Germinal center (tissue), 1 donor: ENCODE results near the gene DBH.

Experiments used
- DNase-seq: peaks from one replicate; pipeline ENCODE4 v3.0.0; 2012; ENCODE audit warnings: mixed read lengths, low spot score

The DBH gene

DNA sequence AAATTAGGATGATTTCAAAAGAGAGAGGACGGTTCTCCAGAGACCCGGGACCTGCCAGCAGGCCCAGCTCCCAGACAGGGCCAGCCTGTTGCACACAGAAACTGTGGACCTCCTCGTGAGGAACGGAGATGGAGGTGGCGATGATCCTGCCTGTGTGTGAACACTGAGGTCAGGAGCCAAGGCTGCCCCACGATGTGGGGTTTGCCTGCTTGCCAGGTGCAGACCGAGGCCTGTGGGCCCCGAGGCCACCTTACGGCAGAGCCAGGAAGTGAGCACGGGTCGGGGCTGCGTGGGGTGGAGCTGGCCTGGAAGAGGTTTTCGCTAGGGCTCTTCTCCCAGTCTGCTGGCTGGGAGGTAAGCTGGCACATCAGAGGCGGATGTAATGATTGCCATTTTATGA is 31.3 kb upstream of the DBH start:
- DNase-seq = no peak

DNA sequence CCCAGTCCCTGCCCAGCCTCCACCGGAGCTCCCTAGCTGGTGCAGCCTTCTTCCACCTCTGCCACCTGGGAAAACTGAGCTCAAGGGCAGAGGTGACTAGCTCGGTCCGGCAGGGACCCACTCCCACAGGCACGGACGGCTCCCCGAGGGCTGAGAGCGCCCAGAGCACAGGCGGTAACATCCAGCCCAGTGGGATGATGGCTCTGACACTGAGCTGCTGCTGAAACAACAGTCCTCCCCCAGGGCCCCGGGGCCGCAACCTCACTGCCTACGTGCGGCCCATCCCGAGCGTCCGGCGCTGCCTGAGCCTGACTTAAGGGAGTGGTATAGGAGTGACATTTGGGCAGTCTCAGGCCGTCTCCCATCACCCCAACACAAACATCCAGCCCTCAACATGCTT is 30.7 kb upstream of the DBH start:
- no peak for DNase-seq

DNA sequence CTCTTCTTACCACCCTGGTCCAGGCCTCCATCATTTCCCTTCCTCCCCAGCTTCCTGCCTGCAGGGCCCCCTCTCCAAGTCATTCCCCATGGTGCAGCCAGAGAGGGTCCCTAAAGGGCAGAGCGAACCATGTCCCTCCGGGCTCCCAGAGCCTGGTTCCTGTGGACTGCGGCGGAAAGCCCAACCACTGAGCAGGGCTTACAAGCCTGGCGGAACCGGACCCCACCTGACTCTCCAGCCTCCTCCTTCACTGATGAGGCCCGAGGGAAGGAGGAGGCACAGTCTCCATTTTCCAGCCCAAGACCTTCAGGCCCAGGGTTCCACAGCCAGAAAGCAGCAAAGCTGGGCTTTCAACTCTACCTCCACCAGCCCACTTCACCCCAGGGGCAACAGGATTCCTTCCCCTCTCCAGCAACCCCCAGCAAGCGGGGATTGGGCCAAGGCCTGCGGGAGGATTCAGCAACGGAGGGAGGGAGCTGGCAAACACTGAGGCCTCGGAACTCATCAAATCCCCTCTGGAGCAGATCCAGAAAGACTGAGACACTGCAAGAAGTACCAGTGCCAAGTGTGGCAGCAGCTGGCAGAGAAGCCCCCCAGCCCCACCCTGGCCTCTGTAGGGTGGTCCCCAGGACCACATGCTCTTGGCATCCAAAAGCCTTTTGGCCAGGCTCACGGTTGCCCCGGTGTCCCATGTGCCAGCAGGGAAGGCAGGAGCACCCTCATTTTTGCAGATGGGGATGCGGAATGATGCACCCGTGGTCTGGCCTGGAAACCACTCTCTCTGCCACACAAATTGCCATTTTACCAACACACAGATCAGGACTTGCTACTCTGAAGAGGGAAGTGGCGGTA is 30.1 kb upstream of the DBH start:
- no peak for DNase-seq

DNA sequence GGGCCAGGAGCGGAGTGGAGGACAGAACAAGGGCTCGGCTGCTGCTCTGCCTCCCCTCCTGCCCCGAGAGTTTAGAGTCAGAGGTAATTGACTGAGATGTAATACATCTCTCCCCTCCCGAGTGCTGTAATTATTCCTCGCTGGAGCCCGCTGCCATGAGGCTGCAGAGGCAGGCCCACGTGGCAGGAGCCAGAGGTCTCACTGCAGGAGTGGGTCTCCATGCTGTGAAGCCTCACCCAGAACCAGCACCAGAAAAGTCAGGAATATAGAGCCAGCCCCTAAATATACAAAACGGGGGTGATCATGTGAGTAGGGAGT is 29.5 kb upstream of the DBH start:
- no peak for DNase-seq

DNA sequence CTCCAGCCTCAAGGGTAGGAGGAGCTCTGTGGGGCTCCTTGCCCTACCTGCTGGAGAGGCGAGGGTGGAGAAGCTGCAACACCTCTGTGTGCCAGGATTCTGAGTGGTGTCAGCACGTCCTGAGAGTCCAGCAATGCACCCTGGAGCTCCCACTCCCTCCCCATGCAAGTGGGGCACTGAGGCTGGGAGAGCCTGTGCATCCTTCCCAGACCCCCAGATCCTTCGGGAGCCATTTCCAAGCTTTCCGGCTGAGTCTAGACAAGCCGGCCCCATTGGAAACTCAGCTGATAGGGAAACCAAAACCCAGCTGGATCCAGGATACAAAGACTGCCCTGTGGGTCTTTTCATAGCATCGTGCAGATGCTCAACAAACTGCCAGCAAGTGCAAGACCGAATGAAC is 28.8 kb upstream of the DBH start:
- DNase-seq = no peak

DNA sequence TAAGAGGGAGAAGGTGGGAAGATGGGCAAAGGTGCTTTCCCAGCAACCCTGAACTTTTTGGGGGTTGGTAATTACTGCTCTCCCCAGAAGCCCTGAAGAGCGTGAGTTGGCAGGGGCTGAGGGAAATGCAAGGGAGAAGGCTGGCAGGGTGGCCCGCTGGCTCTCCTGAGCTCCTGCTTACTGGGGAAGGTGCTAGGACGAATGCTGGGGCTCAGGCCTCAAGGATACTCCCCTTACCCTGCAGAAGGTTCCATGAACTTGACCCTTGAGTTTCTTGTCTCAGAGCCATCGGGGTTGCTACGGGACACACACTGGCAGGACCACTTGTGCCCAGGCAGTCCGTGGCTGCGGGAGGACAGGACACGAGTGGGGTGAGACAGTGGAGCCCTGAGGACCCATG is 28.2 kb upstream of the DBH start:
- DNase-seq = no peak

DNA sequence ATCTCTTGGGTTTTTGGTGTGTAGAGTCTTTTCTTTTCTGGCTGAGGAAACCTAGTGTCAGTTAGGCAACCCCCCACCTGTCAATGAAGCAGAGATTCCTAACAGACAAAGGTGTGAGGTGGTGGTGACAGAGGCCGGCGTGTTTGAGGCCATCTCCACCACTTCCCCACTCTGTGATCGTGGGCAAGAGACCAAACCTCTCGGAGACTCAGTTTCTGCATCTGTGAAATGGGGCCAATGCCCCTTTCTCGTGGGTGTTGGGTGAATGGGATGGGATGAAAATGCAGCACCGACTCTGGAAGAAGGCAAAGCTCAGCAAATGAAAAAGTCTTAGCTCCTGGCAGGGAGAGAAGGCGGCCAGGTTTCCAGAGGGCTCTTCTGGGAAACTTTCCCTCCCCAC is 27.8 kb upstream of the DBH start:
- DNase-seq = no peak

DNA sequence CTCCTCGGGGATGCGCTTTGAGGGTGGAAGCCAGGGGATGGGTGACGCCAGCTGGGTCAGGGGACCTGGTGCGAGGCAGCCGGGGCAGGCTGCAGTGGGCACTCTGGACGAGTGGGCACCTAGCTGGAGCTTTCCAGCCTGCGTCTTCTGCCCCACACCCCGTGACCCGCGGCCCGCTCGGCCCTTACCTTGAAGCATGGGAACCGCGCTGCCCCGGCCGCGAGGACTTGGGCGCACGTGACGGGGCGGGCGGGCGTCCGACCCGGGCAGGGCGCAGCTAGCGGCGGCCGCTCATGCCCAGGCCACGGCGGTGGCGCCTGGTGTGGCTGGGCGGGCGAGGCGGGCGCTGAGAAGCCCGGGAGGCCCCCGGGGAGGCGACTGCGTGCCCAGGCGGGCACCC is 27.3 kb upstream of the DBH start:
- no peak for DNase-seq

DNA sequence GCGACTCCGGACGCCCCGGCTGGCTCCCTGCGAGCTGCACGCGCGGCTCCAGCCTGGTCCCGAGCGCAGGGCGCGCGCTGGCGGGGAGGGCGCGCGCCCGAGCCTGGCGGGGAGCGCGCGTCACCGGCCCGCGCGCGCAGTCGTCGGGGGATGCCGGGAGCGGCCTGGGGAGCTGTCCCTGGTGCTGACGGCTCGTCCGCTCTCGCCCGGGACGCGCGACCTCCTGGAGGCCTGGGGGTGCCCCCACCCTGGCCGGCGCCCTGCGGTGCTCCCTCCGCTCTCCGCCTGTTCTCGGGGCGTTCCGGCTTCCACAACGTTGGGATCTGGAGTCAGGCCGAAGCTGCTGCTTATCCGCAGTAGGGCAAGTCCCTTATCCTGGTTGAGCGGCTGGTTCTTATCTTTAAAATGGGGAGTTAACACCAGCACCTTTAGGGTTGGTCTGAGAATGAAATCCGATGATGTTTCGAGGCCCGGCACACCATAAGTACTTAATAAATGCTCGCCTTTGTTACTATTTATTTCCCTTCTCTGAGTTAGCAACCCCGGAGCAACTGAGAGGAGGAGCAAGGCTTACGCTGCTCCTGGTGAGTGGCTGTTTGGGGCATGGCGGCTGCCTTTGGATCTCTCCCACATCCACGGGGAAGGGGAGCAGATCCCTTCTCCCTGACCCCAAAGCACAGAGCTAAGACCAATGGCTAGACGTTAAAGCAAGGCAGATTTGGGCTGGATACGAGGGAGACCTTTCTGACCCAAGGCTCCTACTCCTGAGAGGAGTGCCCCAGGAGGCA is 26.7 kb upstream of the DBH start, which contains the start of gene FAM163B:
TSS of gene FAM163B (minus strand) at position 79 of the 788 bp plus-strand sequence. CDS start 29,166 bp downstream, outside the sequence.
- no peak for DNase-seq

DNA sequence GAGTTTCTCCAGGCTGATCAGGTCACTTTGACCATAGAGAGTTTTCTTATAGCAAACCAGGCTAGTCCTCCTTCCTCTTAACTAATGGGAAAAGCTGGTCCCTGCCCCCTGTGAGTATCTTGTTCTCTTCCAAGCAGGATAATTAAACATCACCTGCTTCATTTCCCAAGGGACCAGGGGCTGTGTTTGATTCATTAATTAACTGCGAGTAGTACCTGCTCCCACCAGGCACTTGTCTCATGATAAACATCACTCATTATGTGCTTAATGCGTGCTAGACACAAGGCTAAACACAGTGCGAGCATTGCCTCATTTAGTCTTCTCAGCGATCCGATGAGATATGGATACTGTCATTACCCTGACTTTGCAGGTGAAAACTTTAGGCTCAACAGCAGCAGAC is 25.3 kb upstream of the DBH start:
- DNase-seq = no peak

DNA sequence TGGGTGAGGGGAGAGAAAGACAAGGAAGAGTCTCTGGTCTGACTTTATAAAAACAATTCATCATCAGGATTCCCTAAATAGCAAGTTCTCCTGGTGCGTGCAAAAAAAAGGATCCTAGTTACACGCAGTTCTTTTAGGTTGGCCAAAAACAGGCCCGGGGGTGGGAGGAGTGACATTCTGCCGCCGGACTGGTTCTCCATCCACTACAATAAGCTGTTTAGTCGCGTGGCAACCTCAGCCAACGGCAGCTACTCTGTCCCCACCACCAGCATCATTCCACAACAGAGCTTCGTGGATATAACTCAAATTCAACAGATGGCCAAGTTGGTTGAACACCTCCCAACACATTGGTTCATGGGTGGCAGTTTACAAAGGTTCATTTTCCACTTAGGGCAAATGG is 24.1 kb upstream of the DBH start:
- no peak for DNase-seq

DNA sequence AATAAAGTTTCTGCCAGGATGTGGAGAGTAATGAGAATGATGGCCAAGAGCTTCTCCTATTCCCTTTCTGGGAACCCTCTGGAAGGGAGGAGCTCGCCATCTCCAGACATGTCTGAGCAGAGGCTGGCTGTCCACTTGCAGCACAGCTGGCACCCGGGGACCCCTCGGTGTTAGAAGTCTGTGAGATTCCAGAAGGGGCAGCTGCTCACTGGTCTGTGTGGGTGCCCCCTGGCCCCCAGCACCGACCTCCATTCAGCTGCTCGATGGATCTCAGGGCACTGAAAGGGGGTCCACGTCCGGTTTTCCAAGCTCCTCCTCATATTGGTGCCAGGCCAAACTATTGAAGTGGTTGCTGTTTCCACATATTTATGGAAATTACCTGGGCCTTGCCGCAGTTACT is 23.3 kb upstream of the DBH start:
- DNase-seq = no peak

DNA sequence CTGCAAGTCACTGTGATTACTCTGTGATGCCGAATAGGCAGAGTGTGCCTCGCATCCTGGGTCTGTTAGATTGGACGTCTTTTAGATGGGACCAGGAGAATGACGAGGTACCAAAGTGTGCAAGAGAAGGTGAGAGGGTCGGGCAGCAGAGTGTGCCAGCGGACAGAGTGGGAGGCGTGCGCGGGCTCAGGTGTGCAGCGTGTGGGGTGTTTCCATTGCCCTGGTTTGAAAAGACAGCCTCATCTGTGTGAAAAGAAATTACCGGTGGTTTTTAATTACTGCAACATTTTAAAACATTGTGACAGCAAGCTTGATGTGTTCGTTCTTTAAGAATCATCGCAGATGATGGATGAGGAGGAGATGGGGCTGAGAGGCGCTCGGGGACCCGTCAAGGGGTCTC is 22.7 kb upstream of the DBH start:
- no peak for DNase-seq

DNA sequence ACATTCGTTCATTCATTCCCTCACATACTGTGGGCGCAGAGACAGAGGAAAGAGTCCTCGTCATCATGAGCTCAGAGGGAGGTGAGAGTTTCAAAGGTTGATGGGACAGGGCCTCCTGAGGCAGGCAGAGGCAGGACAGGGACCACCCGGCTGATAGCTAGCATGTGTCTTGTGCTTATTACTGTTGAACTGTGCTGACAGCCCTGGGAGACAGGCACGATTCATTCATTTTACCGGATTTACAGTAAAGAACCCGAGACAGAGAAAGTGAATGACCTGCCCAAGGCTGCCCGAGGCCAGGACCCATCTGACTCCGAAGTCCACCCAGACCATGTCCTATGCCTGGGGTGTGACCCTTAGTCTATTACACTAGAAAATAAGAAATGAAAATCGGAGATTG is 22.1 kb upstream of the DBH start:
- DNase-seq = no peak

DNA sequence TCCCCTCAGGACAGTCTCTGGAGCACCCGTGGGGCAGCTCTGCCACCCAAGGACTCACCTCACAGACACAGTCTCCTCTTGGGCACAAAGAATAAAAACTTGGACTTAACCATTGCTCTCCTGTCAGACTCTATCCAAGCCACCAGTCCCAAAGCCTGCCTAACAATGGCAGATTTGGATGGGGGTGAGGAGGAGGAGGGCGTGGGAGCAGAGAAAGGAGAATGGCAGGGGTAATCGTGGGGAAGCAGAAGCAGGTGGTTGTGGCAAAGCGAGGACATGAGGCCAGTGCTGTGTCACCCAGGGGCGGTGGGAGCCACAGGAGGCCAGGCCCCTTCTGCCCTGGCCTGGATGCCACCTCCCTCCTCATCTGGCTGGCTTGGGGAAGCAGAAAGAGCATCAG is 21.5 kb upstream of the DBH start:
- DNase-seq = no peak

DNA sequence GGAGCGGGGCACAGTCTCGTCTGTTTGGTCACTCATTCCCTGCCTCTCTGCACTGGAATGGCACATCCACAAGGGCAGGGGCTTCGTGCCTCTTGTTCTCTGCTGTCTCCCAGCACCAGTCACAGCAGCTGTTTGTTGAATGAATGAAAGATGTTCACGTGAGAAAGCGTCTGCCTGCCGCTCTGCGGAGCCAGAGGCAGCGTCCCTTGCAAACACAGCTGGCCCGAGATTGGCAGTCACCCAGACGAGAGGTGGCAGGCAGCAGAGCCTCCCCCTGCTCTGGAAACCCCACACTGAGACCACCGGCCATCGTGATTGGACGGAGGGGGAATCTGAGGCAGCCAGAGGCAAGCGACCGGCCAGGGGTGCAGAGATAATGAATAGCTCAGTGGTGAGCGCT is 21.0 kb upstream of the DBH start:
- DNase-seq = no peak

DNA sequence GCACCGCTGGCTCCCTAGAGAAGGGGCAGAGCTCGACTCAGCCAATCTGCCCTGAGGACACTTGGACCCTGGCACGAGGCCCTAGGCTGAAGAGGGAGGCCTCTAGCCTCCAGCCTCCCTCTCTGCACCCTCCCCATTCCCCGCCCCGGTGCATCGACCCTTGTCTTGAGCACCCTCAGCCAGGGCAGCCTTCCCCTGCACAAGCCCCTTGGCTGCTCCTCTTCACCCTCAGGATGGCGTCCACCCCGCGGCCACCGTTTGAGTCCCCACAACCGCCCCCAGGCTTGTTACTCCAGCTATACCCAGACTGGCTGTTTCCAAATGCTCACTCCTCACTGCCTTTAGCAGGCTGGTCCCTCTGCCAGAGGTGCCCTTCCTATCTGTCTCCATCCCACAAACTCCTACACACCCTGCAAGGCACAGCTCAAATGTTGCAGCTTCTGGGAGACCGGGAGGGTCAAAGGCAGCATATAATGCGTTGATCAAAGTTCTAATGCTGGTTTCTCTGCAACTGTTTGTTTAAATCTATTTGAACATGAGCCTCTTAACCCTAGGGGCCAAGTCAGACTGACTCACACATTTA is 20.5 kb upstream of the DBH start:
- no peak for DNase-seq

DNA sequence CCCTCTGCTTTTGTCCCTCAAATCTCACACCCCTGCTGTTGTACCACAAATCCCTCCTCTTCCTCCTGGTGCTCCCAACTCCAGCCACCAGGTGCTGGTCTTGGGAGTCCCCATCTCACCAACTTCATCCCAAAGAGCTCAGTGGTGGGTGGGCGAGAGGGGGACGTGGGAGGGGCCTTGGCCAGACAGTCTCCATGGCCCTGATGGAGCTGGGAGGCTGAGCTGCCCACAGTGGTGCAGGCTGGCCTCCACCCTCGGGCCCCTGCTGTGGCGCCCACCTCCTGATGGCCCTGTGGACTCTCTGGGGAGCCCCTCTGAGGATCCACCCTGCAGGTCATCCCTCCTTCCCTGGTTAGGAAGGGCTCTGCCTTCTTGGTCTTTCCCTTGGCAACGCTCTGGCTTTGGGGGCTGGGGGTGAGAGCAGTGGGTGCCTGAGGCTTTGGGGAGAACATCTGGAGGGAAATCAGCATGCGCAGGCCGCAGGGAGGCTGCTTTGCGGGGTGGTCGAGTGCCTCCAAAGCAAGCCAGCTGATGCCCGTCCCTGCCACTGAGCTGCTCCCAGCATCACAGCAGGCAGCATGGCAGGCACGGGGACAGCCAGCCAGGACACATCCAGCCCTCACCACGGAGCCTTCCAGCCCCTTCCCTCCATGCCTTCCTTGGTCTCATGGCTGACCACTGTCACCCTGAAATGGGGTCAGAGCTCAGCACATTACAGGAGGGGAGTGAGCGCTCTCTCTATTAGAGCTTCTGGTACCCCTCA is 19.3 kb upstream of the DBH start:
- no peak for DNase-seq

DNA sequence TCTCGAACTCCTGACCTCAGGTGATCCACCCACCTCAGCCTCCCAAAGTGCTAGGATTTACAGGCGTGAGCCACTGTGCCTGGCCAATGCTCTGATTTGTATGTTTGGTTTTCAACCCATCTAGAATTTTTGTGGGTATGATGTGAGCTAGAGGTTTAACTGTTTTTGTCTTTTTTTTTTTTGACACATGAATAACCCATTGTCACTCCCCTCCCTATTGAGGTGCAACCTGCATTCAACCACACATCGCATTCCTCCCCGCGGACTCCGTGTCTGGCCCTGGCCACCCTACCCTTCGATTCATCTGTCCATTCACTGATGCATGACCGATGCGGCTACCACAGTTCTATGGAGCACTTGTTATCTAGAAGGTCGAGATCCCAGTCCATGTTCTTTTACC is 17.4 kb upstream of the DBH start:
- DNase-seq = no peak

DNA sequence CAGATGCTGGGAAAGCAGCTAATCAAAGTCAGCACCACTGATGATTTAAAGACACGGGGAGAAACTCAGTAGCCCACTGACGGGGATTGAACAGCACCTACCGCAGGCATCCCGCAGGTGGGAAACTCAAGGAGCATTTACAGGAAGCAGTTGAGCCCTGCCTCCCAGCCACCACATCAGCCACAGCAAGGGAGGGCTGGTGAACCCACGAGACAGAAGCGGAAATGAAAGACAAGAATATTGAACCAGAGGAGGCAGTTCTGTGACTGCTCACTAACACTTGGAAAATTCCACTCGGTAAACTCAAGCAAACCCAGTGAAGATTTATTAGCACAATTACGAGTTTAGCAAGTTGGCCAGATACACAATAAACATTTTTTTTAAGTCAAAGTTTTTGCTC is 16.4 kb upstream of the DBH start:
- peak; percentile 31 for DNase-seq

DNA sequence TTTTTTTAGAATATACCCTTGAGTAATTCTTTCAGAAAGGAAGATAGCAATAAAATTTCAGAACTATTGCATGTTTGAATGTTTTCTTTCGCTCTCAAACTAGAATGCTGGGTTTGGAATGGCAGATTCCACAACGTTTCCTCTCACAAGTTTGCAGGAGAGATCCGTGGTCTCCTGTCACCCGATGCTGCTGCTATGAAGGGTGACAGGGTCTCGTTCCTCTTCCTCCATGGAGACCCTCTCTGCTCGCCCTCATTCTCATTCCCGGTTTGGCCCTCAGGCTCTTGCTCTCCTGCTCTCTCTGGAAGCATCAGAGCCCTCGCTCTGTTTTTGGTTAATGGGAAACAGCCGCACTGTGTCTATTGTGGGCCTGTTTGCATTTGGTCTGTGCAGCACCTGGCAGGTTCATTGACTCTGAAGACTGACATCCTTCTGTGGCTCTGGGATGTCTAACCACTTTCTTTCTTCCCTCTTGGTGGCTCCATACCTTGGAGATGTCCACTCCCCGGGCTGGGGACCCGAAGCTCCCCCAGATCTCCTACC is 14.4 kb upstream of the DBH start:
- no peak for DNase-seq

DNA sequence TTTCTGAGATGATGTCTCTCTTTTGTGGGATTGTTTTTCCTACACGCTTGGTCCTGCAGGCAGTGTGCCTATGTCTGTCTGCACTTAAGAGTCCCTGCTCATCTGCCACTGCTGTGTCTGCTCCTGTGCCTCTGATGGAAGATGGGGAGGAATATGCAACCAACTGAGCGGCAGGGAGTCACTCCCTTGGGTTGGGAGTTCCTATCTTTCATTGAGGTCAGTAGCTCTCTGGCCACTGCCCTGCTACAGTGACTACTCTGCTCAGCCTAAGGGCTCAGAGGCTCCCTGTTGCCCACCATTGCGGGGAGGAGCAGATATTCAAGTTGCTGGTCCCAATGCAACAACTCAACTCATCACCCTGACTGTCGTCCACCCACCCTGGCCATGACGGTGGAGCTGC is 13.6 kb upstream of the DBH start:
- DNase-seq = no peak
